Germinal center (tissue), 1 donor: ENCODE measurements around the gene TMEM151A.
A peak's percentile ranks its signal among the peaks of the same experiment; 100 is the strongest.
"Not testable (repeated sequence)": the region's sequence is repeated elsewhere in the genome, so short reads cannot be mapped to it uniquely, and the experiment has no call there.

Source experiments
- DNase-seq: peaks from one replicate; pipeline ENCODE4 v3.0.0; 2012; ENCODE audit warnings: mixed read lengths, low spot score

TMEM151A gene

DNA sequence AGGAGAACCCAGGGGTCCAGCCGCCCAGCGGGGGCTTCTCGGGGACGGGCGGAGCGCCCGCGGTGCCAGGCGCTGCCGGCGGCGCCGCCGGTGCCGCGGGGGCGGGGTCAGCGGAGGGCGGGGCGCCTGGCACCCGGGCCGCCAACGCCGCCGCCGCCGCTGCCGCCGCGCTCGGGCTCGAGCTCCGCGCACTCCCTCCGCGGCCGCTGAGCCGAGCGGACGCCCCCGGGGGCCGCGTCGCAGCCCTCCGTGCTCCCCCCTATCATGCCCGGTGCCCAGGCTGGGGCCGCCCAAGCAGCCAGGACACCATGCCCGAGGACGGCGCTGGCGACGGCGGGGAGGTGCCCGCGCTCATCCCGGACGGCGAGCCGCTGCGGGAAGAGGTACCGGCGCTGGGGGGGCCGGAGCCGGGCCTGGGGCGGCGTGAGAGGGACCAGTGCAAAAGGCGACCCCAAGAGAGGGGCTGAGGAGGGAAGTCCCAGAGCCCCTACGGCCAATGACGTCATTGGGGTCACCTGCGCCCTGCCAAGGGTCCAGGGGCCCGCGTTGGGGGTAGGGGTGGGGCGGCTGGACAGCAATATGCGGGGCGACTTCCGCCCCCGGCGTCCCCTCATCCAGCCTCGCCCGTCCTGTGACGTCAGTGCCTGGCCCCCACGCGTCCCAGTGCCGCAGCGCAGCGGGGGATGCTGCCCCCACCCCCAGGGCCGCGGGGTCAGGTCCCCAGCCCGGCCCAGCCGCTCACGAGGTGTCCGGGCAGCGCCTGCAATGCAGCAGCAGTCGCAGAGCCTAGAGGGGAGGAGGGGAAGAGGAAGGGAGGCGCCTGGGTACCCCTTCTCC, at the start of gene TMEM151A:
TMEM151A (plus strand) TSS at position 189 of the 837 bp plus-strand sequence; CDS start at position 309, 120 bp downstream.
- DNase-seq = peak; percentile 44

GRCh38 chr11:66242095-66242765, 49.5 kb upstream of the TMEM151A start:
- DNase-seq = no peak

GRCh38 chr11:66243782-66244535, 47.7 kb upstream of the TMEM151A start:
- no peak for DNase-seq

DNA sequence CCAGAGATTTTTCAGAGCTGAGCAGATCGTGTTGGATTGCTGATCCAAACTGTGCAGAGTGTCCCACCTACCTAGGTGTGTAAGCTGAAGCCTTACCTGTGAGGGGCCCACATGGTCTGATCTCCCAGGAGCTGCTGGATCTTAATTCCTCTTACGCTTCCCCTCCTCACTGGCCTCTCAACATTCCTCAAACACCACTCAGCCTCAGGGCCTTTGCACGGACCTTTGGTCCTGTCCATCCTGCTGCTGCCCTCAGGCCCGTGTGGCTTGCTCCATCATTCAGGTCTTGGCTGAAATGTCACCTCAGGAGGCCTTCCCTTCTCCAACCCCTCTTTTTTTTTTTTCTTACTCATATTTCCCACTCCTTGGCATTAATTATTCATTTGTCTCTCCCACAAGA, 44.4 kb upstream of the TMEM151A start:
- no peak for DNase-seq

- no peak for DNase-seq
These were observed 43.9 kb upstream of the TMEM151A start for GRCh38 chr11:66247801-66248200.

GRCh38 chr11:66248903-66249302, 42.8 kb upstream of the TMEM151A start:
- DNase-seq = no peak

DNA sequence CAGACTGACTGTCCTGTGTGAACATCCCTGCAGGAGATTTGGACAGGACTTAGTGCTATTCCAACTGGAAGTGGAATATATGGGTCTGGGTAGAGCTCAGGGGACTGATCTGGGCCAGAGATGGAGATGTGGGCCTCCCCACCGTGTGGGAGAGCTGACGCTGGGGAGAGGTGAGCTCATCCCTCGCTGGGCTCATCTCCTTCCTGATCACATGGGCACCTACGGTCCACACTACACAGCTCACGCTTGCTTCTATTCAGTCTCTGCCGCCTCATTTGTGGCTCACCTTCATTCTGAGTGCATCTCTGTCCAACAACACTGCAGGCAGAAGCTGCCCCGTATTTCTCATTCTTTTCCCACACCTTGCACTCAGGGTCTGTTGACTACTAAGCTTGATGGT, 39.9 kb upstream of the TMEM151A start:
- DNase-seq = no peak

GRCh38 chr11:66253081-66253480, 38.6 kb upstream of the TMEM151A start:
- not testable (repeated sequence) for DNase-seq

- no peak for DNase-seq
These were observed 33.2 kb upstream of the TMEM151A start for GRCh38 chr11:66258473-66258893.

DNA sequence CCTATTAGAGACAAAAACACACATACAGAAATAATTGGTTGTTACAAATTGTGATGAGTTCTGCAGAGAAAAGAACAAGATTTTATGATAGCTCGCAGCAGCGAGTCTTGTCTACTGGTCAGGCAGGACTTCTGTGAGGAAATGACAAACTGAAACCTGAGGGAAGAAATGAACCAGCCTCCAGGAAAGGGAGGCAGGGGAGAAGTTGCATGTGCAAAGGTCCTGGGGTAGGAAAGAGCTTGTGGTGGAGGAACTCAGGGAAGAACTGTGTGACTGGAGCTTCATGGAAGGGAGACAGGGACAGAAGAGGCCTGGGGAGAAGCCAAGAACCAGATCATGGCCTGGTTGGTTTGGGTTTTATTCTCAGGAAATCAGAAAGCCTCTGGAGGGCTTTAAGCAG, 32.5 kb upstream of the TMEM151A start:
- DNase-seq = no peak

DNA sequence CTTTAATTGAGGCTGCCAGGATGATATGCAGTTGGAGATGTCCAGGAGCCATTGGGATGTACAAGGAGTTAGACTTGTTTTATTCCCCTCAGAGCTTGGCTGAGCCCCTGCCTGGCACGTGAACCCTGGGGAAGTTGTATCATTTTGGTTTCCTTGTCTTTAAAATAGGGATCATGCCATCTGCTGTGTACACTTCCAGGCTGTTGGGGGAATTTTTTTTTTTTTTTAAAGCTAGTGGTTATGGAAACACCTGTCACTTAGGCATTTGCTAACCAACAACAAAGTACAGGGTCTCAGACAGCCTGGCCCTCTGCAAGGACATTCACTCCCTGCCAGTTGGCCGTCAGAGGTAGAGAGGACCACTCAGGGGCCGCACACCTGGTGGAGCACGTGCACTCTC, 31.7 kb upstream of the TMEM151A start:
- no peak for DNase-seq

DNA sequence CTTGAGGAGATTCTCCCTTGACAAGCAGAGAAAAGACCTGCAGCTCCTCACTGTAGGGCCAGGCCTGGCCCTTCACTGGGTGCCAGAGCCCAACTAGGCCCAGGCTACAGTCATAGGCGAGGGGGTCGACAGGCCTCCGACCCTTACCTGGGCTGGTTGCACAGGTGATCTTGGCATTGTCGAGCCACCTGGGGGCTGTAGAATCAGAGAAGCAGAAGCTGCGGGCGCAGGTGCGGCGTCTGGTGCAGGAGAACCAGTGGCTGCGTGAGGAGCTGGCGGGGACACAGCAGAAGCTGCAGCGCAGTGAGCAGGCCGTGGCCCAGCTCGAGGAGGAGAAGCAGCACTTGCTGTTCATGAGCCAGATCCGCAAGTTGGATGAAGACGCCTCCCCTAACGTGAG, 30.1 kb upstream of the TMEM151A start:
- DNase-seq = no peak

DNA sequence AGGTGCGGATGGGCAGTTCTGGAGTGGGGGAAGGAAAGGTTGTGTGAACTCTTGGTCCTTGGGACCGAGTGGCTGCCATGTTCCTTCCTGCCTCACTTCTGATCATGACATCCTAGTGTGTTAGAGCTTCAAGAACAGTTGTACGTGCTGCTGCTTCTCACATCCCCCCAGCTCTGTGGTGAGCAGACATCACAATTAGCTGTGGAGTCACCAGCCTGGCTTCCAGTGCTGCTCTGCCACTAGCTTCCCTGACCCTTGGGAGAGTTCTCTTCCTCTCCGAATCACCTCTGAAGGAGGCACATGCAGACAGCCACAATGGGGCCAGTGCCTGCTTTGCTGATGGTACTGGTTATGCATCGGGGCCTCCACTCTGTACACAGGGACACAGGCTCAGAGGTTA, 29.5 kb upstream of the TMEM151A start:
- no peak for DNase-seq

- no peak for DNase-seq
These were observed 29.0 kb upstream of the TMEM151A start for GRCh38 chr11:66262696-66263095.

DNA sequence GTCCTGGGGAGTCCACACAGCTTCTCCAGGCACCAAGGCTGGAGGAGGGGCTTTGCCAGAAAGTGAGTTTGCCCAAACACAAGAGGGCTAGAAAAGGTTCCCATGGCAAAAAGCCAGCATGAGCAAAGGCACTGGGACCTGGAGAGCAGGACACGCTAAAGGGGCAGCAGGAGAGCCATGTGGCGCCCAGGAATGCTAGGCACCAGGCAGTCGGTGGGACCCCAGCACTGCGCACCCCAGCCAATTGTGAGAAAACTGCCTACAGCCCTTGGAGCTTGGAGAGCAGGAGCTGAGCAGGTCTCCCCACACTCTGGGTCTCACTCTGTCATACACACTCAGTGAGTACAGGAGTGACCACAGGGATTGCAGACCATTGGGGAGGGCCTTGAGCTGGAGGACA, 28.5 kb upstream of the TMEM151A start:
- DNase-seq = no peak

DNA sequence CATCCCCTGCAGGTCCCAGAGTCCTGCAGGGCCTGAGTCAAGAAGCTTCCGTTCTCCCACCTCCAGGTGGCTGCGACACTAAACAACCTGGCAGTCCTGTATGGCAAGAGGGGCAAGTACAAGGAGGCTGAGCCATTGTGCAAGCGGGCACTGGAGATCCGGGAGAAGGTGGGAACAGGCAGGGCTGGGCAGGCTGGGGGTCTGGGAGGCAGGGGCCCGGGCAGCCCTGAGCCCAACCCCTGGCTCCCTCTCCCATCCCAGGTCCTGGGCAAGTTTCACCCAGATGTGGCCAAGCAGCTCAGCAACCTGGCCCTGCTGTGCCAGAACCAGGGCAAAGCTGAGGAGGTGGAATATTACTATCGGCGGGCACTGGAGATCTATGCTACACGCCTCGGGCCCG, 27.9 kb upstream of the TMEM151A start:
- DNase-seq = no peak

DNA sequence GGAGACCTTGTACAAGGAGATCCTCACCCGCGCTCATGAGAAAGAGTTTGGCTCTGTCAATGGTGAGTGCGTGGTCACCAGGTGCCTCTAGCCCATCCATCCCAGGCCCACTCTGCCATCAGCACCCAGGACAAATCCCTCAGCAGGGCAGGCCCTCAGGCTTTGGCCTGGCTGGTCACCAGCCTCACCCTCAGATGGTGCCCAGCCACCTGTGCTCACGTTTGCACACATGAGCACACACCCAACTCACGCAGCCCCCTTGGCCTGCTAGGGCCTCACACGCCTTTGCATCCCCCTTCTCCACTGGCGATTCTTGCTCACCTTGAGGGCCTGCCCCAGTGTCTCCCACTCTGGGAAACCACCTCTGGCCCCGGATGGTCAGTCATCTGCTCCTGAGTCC, 27.3 kb upstream of the TMEM151A start:
- no peak for DNase-seq

DNA sequence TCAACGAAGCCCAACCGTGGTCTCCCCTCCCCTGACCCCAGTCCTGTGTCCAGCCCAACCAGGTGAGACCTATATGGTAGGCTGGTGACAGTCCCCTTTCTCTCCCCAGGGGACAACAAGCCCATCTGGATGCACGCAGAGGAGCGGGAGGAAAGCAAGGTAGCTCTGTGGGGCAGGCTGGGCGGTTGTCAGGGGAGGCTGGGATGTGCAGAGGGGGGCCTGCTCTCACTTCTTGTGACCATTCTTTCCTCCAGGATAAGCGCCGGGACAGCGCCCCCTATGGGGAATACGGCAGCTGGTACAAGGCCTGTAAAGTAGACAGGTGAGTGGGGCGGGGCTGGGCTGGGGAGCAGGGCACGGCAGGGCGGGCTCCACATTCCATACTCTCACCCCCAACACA, 26.8 kb upstream of the TMEM151A start:
- DNase-seq = no peak

DNA sequence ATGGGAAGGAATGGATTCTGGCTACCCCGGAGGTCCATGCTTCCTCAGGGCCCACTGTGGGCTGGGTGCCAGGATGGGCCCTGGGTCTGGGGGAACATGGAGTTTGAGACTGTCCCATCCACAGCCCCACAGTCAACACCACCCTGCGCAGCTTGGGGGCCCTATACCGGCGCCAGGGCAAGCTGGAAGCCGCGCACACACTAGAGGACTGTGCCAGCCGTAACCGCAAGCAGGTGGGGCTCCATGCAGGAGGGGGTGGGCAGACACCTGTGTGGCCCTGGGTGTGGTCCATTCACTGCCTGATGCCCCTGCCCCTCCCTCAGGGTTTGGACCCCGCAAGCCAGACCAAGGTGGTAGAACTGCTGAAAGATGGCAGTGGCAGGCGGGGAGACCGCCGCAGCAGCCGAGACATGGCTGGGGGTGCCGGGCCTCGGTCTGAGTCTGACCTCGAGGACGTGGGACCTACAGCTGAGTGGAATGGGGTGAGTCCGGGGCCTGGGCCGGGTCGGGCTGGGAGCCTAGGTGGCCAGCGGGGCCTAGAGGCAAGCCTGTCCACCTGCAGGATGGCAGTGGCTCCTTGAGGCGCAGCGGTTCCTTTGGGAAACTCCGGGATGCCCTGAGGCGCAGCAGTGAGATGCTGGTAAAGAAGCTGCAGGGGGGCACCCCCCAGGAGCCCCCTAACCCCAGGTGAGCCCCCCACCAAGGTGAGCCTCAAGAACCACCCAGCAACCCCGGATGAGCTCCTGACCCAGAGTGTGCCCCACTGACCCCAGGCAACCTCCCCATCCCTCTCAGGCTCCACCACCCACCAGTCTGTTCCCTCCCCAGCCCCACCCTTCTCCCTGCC, 25.9 kb upstream of the TMEM151A start:
- DNase-seq = no peak

GRCh38 chr11:66266378-66267038, 25.2 kb upstream of the TMEM151A start:
- DNase-seq = no peak

DNA sequence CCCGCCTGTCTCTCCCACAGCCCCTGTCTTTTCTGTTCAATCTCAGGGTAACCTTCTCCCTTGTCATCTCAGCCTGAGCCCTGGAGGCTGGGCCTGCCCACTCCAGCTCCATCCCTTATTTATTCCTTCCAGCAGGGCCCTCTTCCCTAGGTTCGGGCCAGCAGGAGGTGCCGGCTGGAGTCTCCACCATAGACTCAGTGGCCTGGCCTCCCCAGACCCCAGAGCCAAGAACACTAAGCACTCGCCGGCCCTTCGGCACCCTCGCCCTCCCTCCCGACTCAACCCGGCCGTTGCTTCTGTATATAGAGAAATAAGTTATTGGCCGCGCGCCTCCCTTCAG, 24.7 kb upstream of the TMEM151A start:
- DNase-seq = no peak
